Progenitor cell of endocrine pancreas (in vitro differentiated cells): Measurements from ENCODE around the gene ATRN. TPM values are rescaled to one million over a fixed set of nuclear protein-coding genes. Genes with fewer than 3 reads are reported as not detected.
A peak's percentile ranks its signal among the peaks of the same experiment; 100 is the strongest.

Source experiments
- DNase-seq: peaks from one replicate; pipeline ENCODE4 v3.0.0; 2021; ENCODE audit warnings: low spot score; ENCODE audit not compliant: unreplicated experiment
- H3K27ac Mint-ChIP-seq: 2 replicates; pipeline ENCODE4 v1.8.0; 2021; ENCODE audit warnings: mild to moderate bottlenecking, moderate library complexity, mixed read lengths
- H3K27me3 Mint-ChIP-seq: 2 replicates; pipeline ENCODE4 v1.8.0; 2021; ENCODE audit warnings: mixed read lengths
- H3K36me3 Mint-ChIP-seq: 2 replicates; pipeline ENCODE4 v1.8.0; 2022; ENCODE audit warnings: mixed read lengths; ENCODE audit not compliant: insufficient read depth
- H3K4me1 Mint-ChIP-seq: 2 replicates; pipeline ENCODE4 v1.8.0; 2021; ENCODE audit warnings: low read depth, mixed read lengths
- H3K4me3 Mint-ChIP-seq: 2 replicates; pipeline ENCODE4 v1.8.0; 2021; ENCODE audit warnings: low read depth, mild to moderate bottlenecking, moderate library complexity, mixed read lengths
- H3K9me3 Mint-ChIP-seq: 2 replicates; pipeline ENCODE4 v1.8.0; 2021; ENCODE audit warnings: low read depth, mixed read lengths
- total RNA-seq: library from RNA; stranded (reverse); gene quantifications from 2 replicates; pipeline ENCODE4 v1.2.1, GENCODE V29; 2021
- TF ChIP-seq, protein P1 (sequence below): fragments of 200-600 bp; sonication (generic); IDR thresholded peaks from one replicate; pipeline ENCODE4 v1.5.0; 2021; ENCODE audit warnings: antibody characterized with exemption, mild to moderate bottlenecking; ENCODE audit not compliant: unreplicated experiment

Gene ATRN
- total RNA-seq, 1 donor from 2014 or later: 54.5 TPM

DNA sequence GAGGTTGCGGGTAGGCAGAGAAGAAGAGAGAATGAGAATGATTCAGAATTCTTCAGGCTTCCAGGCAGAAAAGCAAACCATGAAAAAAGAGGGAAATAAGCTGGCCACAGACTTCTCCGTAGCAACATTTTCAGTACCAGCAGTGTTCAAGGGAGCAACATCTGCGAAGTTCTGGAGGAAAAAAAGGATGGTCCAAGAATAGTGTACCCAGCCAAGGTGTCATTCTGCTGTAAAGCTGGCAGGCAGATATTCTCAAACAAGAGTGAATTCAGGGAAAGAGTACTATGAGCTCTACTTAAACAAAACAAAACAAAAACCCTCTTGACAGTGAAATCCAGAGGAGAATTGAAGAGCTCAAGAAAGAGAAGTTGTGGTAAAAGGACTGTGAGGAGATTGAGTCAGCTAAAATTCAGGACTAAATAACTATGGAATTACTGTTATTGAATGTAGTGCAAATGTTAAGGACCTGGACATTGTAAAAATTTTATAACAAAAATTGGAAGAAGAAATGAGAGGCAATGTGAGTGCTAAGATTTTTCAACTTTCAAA lies 86.5 kb downstream of the ATRN start:
- no peak for DNase-seq
- Mint-ChIP-seq H3K4me1 (peaks cover 4% of the 10 kb centered on the region), H3K27ac (peak overlapping the region; percentile 30), H3K9me3 (peaks cover 5% of the 10 kb centered on the region), H3K36me3 (peaks cover 15% of the 10 kb centered on the region), H3K4me3 (no peak overlapping the region), H3K27me3 (no peaks in the 10 kb centered on the region)
- TF ChIP-seq, protein P1, sequence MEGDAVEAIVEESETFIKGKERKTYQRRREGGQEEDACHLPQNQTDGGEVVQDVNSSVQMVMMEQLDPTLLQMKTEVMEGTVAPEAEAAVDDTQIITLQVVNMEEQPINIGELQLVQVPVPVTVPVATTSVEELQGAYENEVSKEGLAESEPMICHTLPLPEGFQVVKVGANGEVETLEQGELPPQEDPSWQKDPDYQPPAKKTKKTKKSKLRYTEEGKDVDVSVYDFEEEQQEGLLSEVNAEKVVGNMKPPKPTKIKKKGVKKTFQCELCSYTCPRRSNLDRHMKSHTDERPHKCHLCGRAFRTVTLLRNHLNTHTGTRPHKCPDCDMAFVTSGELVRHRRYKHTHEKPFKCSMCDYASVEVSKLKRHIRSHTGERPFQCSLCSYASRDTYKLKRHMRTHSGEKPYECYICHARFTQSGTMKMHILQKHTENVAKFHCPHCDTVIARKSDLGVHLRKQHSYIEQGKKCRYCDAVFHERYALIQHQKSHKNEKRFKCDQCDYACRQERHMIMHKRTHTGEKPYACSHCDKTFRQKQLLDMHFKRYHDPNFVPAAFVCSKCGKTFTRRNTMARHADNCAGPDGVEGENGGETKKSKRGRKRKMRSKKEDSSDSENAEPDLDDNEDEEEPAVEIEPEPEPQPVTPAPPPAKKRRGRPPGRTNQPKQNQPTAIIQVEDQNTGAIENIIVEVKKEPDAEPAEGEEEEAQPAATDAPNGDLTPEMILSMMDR: no peak

DNA sequence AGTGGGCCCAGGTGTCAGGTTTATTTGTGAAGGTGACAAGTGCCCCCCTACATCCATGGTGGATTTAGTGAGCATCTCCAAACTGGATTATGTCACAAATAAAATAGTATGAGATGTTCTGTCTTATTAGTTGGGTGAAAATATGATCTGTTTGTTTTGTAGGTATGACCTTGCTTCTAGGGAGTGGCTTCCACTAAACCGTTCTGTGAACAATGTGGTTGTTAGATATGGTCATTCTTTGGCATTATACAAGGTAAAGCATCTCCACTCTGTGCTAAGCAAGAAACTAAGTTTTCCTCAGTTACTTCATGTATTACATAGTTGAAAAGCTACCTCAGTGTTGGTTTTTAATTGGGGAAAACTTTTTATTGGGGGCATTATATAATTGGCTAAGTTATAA lies 88.4 kb downstream of the ATRN start:
- no peaks in the 10 kb centered on the region for H3K9me3 Mint-ChIP-seq
- no peaks in the 10 kb centered on the region for H3K27me3 Mint-ChIP-seq
- H3K27ac Mint-ChIP-seq: no peak overlapping the region
- no peaks in the 10 kb centered on the region for H3K4me1 Mint-ChIP-seq
- no peak for DNase-seq
- TF ChIP-seq, protein P1: no peak
- peaks cover 10% of the 10 kb centered on the region for H3K36me3 Mint-ChIP-seq
- no peak overlapping the region for H3K4me3 Mint-ChIP-seq

DNA sequence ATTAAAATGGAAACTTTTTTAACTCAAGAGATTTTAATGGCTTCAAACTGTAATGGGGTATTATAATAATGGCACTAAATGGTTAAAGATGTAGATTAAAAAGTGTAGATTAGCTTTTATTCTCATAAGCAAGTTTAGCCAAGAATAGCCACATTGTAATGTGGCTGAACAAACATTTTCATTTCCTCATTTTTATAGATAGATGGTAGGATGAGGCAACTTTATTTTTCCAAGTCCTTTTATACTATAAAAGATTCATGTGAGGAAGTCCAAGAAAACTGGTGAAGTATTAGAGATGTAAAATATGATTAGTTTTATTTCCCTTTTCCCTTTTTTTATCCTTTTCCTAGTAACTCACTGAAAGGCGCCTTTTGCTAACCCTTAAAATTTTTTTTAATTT lies 88.8 kb downstream of the ATRN start:
- no peak overlapping the region for H3K27ac Mint-ChIP-seq
- peaks cover 11% of the 10 kb centered on the region for H3K36me3 Mint-ChIP-seq
- no peak overlapping the region for H3K4me3 Mint-ChIP-seq
- TF ChIP-seq, protein P1: no peak
- H3K4me1 Mint-ChIP-seq: no peaks in the 10 kb centered on the region
- no peak for DNase-seq
- no peaks in the 10 kb centered on the region for H3K9me3 Mint-ChIP-seq
- no peaks in the 10 kb centered on the region for H3K27me3 Mint-ChIP-seq

DNA sequence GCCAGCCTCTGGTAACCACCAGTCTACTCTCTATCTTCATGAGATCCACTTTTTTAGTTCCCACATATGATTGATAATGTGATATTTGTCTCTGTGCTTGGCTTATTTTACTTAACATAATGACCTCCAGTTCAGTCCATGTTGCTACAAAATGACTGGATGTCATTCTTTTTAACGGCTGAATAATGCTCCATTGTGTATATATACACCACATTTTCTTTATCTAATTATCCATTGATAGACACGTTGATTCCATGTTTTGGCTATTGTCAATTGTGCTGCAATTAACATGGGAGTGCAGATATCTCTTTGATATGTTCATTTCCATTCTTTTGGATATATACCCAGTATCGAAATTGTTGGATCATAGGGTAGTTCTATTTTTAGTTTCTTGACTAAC lies 89.3 kb downstream of the ATRN start:
- TF ChIP-seq, protein P1: no peak
- Mint-ChIP-seq H3K4me3 (no peak overlapping the region), H3K27ac (no peak overlapping the region), H3K9me3 (no peaks in the 10 kb centered on the region), H3K27me3 (no peaks in the 10 kb centered on the region), H3K4me1 (no peaks in the 10 kb centered on the region), H3K36me3 (peaks cover 11% of the 10 kb centered on the region)
- DNase-seq: no peak

DNA sequence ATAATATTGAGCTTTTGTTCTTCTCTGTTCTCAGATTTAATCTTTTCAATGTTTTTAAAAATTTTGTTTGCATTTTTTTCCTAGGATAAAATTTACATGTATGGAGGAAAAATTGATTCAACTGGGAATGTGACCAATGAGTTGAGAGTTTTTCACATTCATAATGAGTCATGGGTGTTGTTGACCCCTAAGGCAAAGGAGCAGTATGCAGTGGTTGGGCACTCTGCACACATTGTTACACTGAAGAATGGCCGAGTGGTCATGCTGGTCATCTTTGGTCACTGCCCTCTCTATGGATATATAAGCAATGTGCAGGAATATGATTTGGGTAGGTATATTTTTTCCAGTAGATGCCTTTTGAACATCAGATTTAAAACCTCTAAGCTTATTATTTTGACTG lies 89.8 kb downstream of the ATRN start:
- no peaks in the 10 kb centered on the region for H3K9me3 Mint-ChIP-seq
- peaks cover 9% of the 10 kb centered on the region for H3K36me3 Mint-ChIP-seq
- H3K27ac Mint-ChIP-seq: no peak overlapping the region
- H3K27me3 Mint-ChIP-seq: no peaks in the 10 kb centered on the region
- no peak for DNase-seq
- no peak overlapping the region for H3K4me3 Mint-ChIP-seq
- no peaks in the 10 kb centered on the region for H3K4me1 Mint-ChIP-seq
- TF ChIP-seq, protein P1: no peak
